Calu3 (cell line): ENCODE data around the gene CBFA2T3. TPM values are rescaled to one million over a fixed set of nuclear protein-coding genes. Genes with fewer than 3 reads are reported as not detected.

Experiments
- BruUV-seq: library from RNA; stranded (reverse); fragments of 400-500 nt; replicated peaks from 2 replicates; lab custom pipeline; 2021; lab: Mats Ljungman, UMichigan
- CTCF ChIA-PET: fragments of 300-600 bp; sonication (Branson Sonifier 250); formaldehyde crosslinking; loops from one replicate; lab custom pipeline; 2022; ENCODE audit warnings: antibody characterized with exemption; lab: Charles Lee
- DNase-seq: peaks from one replicate; pipeline ENCODE4 v3.0.0; 2022
- H3K27ac Mint-ChIP-seq: one replicate; pipeline ENCODE4 v1.8.0; 2022; ENCODE audit warnings: mixed read lengths; ENCODE audit not compliant: unreplicated experiment
- H3K27me3 Mint-ChIP-seq: one replicate; pipeline ENCODE4 v1.8.0; 2022; ENCODE audit warnings: mixed read lengths; ENCODE audit not compliant: unreplicated experiment
- H3K36me3 Mint-ChIP-seq: one replicate; pipeline ENCODE4 v1.8.0; 2022; ENCODE audit warnings: mild to moderate bottlenecking, moderate library complexity, mixed read lengths; ENCODE audit not compliant: insufficient read depth, unreplicated experiment
- H3K4me1 Mint-ChIP-seq: one replicate; pipeline ENCODE4 v1.8.0; 2022; ENCODE audit warnings: mild to moderate bottlenecking, low read depth, mixed read lengths; ENCODE audit not compliant: unreplicated experiment
- H3K4me3 Mint-ChIP-seq: one replicate; pipeline ENCODE4 v1.8.0; 2022; ENCODE audit warnings: mild to moderate bottlenecking, low read depth, moderate library complexity, mixed read lengths; ENCODE audit not compliant: unreplicated experiment
- H3K9me3 Mint-ChIP-seq: one replicate; pipeline ENCODE4 v1.8.0; 2022; ENCODE audit warnings: low read depth, mixed read lengths; ENCODE audit not compliant: unreplicated experiment
- CTCF ChIP-seq: fragments of 200-600 bp; IDR thresholded peaks from one replicate; pipeline ENCODE4 v1.8.0; 2022; ENCODE audit warnings: antibody characterized with exemption; ENCODE audit not compliant: unreplicated experiment
- intact Hi-C: fragments of 100-400 bp; cut with micrococcal nuclease; formaldehyde crosslinking; loops from one replicate; pipeline ENCODE4 v1.10.0; 2022; ENCODE audit not compliant: unreplicated experiment
- total RNA-seq: library from RNA; stranded (reverse); gene quantifications from 2 replicates; pipeline ENCODE4 v1.2.3, GENCODE V29; 2022

The CBFA2T3 gene
- total RNA-seq, 1 experiment from 2014 or later: not detected

DNA sequence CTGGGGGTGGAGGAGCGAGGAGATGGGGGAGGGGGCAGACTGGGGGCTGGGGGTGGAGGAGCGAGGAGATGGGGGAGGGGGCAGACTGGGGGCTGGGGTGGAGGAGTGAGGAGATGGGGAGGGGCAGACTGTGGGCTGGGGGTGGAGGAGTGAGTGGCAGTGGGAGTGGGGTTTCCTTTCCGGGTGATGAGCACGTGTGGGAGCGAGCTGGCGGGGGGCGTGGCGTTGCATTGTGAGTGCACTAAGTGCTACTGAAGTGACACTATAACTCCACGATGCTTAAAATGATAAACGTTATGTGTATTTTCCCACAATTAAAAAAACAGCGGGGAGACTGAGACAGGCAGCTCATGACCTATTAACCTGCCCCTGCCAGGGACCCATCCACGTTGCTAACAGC is 46.3 kb downstream of the CBFA2T3 start:
- no TSS peak for BruUV-seq

DNA sequence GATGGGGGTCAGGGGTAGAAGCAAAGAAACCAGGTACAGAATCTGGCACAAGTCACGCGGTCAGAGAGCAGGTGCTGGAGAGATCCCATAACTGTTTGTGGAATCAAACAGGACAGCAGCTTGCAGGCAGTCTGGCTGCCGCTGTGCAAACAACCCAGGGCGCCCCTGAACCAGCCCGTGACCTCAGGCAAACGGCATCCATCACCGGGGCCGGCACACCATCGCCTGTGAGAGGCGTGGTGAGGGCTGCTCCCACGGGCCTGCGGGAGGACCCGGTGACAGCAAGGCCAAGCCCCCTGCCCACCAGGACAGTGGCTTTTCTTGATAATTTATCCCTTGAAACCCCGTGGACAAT is 47.9 kb downstream of the CBFA2T3 start:
- peaks cover 8% of the 10 kb centered on the region for H3K4me1 Mint-ChIP-seq
- H3K27me3 Mint-ChIP-seq: peaks cover 37% of the 10 kb centered on the region
- intact Hi-C loops: no loop called here
- CTCF ChIA-PET: no interaction called here
- H3K36me3 Mint-ChIP-seq: no peaks in the 10 kb centered on the region
- no peaks in the 10 kb centered on the region for H3K9me3 Mint-ChIP-seq
- DNase-seq: no peak
- H3K4me3 Mint-ChIP-seq: no peak overlapping the region
- no peak for TF ChIP-seq CTCF
- no TSS peak for BruUV-seq
- no peak overlapping the region for H3K27ac Mint-ChIP-seq

More for the DNA sequence above, 46.3 kb downstream of the CBFA2T3 start:
- TF ChIP-seq CTCF: no peak
- intact Hi-C loops: no loop called here
- DNase-seq: no peak
- Mint-ChIP-seq H3K4me1 (peaks cover 8% of the 10 kb centered on the region), H3K36me3 (no peaks in the 10 kb centered on the region), H3K4me3 (no peak overlapping the region), H3K27ac (no peak overlapping the region), H3K9me3 (no peaks in the 10 kb centered on the region), H3K27me3 (peaks cover 38% of the 10 kb centered on the region)
- CTCF ChIA-PET: interaction anchor here (0.6 kb wide), 1 partner anchor 1040 kb away, joined by 4 read pairs; no protein-coding TSS in a partner anchor

- DNase-seq: no peak
- Mint-ChIP-seq H3K4me1 (peaks cover 8% of the 10 kb centered on the region), H3K36me3 (no peaks in the 10 kb centered on the region), H3K27ac (no peak overlapping the region), H3K9me3 (no peaks in the 10 kb centered on the region), H3K27me3 (peaks cover 37% of the 10 kb centered on the region), H3K4me3 (no peak overlapping the region)
- intact Hi-C loops: no loop called here
- CTCF ChIA-PET: no interaction called here
- BruUV-seq: no TSS peak
- TF ChIP-seq CTCF: no peak
These were observed 48.5 kb downstream of the CBFA2T3 start for GRCh38 chr16:88928405-88929090.

GRCh38 chr16:88927661-88928060 is 49.3 kb downstream of the CBFA2T3 start:
- Mint-ChIP-seq H3K4me3 (no peak overlapping the region), H3K9me3 (no peaks in the 10 kb centered on the region), H3K4me1 (peaks cover 8% of the 10 kb centered on the region), H3K36me3 (no peaks in the 10 kb centered on the region), H3K27ac (no peak overlapping the region), H3K27me3 (peaks cover 33% of the 10 kb centered on the region)
- no TSS peak for BruUV-seq
- CTCF ChIA-PET: no interaction called here
- no peak for DNase-seq
- TF ChIP-seq CTCF: no peak
- intact Hi-C loops: no loop called here
